HG03378 (cell line): ENCODE measurements around the gene RFC5.
A peak's percentile ranks its signal among the peaks of the same experiment; 100 is the strongest.
"Not testable (repeated sequence)": the region's sequence is repeated elsewhere in the genome, so short reads cannot be mapped to it uniquely, and the experiment has no call there.

ENCODE experiments used
- ATAC-seq: cut with Tn5 transposase; IDR thresholded peaks from one replicate; pipeline ENCODE4 v1.9.1; 2021; ENCODE audit warnings: mild to moderate bottlenecking, moderate library complexity; ENCODE audit not compliant: unreplicated experiment

The RFC5 gene

DNA sequence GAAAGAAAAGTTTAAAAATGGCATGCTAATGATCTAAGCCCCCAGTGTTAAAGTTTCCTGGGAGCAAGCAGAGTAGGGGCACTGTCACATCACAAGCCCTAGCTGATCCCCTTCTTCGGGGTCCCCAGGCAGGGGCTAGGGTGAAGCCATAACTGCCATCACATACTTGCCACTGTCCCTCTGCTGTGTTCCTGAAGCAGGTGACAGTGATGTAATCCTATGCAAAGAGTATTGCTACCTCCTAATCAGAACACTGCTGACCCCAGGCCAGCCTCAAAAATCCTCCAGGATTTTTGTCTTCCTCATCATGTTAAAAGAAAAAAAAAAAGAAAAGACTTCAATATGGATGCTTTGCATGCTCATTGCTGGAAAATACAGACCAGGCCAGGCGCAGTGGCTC is 1.2 kb upstream of the RFC5 start:
- ATAC-seq, result no peak

DNA sequence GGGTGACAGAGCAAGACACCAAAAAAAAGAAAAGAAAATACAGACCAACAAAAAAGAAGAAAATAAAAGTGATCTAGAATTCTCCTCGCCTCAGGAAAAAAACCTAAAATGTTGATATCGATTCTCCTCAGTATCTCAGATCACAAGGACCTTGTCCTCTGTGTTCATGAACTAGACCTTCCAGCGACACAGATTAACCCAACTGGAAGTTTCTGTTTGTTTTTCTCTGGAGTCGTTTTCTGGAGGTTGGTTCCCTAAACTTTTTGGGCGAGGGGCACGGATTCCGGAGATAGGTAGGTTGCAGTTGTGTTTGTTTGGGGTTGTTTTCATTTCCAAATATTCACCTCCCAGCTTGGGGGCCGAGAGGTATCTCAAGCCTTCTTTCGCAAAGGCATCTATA is 559 bp upstream of the RFC5 start:
- no peak for ATAC-seq

GRCh38 chr12:118017926-118018325 is 1.4 kb downstream of the RFC5 start:
- no peak for ATAC-seq

- ATAC-seq, result no peak
These were observed 3.5 kb downstream of the RFC5 start for GRCh38 chr12:118020036-118020435.

DNA sequence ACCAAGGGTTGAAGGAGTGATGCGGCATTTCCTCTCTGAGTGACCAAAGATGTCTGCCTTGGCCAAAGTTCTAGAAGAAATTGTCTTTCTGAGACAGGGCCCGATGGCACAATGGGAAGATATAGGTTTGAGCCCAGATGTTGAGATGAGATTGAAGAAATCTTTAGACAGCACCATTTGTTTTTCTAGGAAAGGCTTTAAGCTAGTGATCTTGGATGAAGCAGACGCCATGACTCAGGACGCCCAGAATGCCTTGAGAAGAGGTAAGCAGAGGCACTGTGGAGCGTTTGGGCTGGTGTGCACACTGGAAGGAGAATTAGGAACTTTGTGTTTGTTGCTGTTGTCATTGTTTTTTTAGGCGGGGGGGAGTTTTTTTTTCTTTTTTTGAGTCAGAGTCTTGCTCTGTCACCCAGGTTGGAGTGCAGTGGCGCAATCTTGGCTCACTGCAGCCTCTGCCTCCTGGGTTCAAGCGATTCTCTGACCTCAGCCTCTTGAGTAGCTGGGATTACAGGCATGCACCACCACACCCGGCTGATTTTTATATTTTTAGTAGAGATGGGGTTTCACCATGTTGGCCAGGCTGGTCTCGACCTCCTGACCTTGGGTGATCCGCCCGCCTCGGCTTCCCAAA is 5.7 kb downstream of the RFC5 start:
- not testable (repeated sequence) for ATAC-seq

GRCh38 chr12:118022728-118023109 is 6.2 kb downstream of the RFC5 start:
- ATAC-seq, result no peak

GRCh38 chr12:118023301-118023860 is 6.9 kb downstream of the RFC5 start:
- no peak for ATAC-seq

- no peak for ATAC-seq
These were observed 8.7 kb downstream of the RFC5 start for GRCh38 chr12:118025168-118025567.

GRCh38 chr12:118029166-118029565 is 12.7 kb downstream of the RFC5 start:
- ATAC-seq, result no peak

- ATAC-seq, result no peak
These were observed 15.7 kb downstream of the RFC5 start for GRCh38 chr12:118032188-118032587.

DNA sequence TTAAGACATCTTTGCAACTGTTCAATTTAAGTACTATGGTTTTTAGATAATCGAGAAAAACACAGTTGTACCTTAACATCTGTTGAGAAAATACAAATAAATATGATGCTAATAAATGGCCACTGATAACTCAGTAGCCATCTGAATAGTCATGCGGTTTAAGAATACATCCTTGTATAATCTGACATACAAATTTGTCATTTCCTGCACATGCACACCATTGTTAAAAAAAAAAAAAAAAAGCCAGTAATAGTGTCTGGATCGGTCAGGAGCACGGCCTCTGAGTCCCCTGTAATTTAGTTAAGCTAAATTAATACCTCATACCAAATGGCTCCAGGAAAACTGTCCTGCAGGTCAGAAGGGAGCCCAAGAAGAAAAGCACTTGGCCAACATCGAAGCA is 16.8 kb downstream of the RFC5 start:
- no peak for ATAC-seq

DNA sequence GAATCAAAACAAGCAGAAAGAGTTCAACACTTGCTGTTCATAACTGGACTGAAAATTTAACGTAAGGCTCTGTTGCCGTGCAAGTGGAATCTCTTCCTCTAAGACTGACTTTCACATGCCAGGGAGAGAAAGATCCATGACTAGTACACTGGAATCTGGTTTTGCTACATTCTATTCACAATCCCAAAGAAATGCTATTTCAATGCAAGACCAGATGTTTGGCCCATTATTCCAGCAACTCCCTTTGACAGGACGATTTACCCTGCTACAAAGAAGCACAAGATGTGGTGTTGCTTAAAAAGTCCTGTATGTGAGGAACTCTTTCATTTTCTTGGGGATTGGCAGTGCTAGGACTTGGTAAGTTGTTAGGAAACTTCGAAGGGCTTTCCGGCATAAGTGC is 17.4 kb downstream of the RFC5 start:
- no peak for ATAC-seq

- no peak for ATAC-seq
These were observed 18.1 kb downstream of the RFC5 start for GRCh38 chr12:118034429-118035189.

DNA sequence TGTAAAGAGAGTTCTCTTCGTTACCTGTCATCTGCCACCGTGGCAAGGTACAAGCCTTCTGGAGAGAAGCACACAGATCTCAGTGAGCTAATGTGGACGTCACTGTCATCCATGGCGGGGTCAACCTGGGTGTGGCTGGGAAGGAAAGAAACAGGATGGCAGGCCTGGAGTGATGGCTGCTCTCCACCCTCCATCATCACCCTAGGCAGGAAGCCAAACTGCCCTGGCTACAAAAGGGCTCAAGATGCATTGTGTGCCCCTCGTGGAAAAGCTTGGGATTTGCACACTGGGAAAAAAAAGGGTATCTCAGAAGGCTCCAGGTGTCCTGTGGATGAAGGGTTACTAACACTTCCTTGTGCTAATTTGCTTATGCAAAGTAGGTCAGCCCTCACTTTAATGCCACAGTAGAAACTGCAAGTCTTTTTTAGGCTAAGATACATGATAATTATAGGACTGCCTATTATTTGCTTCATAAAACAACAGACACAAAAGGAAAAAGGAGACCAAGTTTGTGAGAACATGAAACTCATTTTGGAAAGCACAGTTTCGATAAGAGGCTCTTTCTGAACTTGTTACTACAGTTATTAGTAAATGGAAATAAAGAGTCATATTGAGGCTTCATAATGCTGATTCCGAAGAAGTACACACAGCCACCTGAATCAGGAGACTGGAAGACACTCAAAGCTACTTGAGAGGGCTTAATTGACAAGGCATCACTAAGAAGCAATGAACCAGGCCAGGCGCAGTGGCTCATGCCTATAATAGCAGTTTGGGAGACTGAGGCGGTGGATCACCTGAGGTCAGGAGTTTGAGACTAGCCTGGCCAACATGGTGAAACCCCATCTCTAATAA is 18.9 kb downstream of the RFC5 start:
- ATAC-seq, result peak; percentile 91

DNA sequence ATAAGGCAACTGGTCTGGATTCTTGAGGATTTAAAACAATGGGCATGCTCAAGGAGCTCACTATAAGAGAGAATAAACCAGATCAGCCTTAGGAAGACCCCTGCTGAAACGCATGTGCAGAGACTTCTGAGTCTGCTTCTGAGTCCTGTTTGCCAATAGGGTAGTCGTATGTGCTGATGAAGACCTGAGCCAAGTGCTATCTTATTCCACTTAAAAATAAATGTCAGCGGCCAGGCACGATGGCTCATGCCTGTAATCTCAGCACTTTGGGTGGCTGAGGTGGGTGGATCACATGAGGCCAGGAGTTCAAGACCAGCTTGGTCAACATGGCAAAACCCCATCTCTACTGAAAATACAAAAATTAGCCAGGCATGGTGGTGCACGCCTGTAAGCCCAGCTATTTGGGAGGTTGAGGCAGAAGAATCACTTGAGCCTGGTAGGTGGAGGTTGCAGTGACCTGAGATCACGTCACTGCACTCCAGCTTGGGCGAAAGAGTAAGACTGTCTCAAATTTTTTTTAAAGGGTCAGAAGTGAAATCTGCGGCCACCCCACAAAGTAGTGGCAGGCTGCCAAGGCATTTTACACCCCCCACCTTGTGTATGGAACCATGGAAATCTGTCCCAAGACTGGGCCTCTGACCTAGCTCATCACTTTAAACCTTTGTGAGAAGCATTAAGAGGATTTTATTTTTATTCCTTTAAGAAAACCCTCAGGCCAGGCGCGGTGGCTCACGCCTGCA is 20.3 kb downstream of the RFC5 start:
- no peak for ATAC-seq

- ATAC-seq, result no peak
These were observed 21.6 kb downstream of the RFC5 start for GRCh38 chr12:118038137-118038536.

DNA sequence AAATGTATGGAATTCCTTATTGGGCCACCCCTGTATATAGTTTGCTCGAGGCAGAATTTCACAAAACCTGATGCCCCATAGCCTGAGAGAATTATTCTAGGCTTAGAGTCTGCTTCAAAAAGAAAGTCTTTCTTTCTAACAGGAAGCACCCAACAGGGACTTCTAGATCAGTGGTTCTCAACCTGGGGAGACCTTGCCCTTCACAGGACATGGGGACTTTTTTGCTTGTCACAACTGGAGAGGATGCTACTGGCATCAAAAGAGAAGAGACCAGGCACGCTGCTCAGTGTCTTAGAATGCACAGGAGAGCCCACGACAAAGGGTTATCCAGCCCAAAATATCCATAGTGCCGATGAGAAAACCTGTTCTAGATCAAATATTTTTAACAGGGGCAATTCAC is 25.6 kb downstream of the RFC5 start:
- no peak for ATAC-seq

GRCh38 chr12:118044075-118044474 is 27.6 kb downstream of the RFC5 start:
- ATAC-seq, result no peak

GRCh38 chr12:118044577-118044976 is 28.1 kb downstream of the RFC5 start:
- ATAC-seq, result no peak

DNA sequence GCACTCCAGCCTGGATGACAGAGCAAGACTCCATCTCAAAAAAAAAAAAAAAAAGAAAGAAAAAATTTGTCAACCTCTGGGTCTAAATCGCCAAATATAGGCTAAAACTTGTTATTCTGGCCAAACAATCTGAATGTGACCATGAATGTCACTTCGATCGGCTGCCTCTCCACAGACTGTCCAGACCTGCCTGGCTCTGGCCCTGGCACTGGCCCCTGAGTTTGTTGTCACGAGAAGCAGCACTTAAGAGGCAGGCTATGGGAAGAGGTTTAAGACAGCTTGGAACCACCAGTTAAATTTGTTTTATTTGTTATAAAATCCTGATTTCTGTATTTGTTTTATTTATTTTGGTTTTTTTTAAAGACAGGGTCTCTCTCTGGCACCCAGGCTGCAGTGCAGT is 29.9 kb downstream of the RFC5 start:
- ATAC-seq, result no peak
